Measurements from ENCODE around the gene KIF5C.
A peak's percentile ranks its signal among the peaks of the same experiment; 100 is the strongest.

Gene KIF5C

GRCh38 chr2:148900350-148900837 is 25.4 kb downstream of the KIF5C start:
- FAIRE-seq (no peak), DNase-seq (ENCODE audit: insufficient read length, low spot score) (no peak)
- TF ChIP-seq CTCF (IDR thresholded peaks at IDR 0.05; ENCODE audit: insufficient read depth, missing control alignments): no peak

- no peak for FAIRE-seq
- no peak for TF ChIP-seq CTCF (IDR thresholded peaks at IDR 0.05; ENCODE audit: insufficient read depth, missing control alignments)
- DNase-seq (ENCODE audit: insufficient read length, low spot score): no peak
Measured at GRCh38 chr2:148901142-148901541, 26.1 kb downstream of the KIF5C start.

GRCh38 chr2:148902798-148903197 is 27.8 kb downstream of the KIF5C start:
- no peak for DNase-seq (ENCODE audit: insufficient read length, low spot score)
- TF ChIP-seq CTCF (IDR thresholded peaks at IDR 0.05; ENCODE audit: insufficient read depth, missing control alignments): no peak
- no peak for FAIRE-seq

GRCh38 chr2:148903294-148903693 is 28.3 kb downstream of the KIF5C start:
- DNase-seq (ENCODE audit: insufficient read length, low spot score): no peak
- no peak for FAIRE-seq
- no peak for TF ChIP-seq CTCF (IDR thresholded peaks at IDR 0.05; ENCODE audit: insufficient read depth, missing control alignments)

- DNase-seq (ENCODE audit: insufficient read length, low spot score): no peak
- peak; percentile 41 for FAIRE-seq
- no peak for TF ChIP-seq CTCF (IDR thresholded peaks at IDR 0.05; ENCODE audit: insufficient read depth, missing control alignments)
Measured at GRCh38 chr2:148903979-148904378, 29.0 kb downstream of the KIF5C start.

- FAIRE-seq: no peak
- no peak for TF ChIP-seq CTCF (IDR thresholded peaks at IDR 0.05; ENCODE audit: insufficient read depth, missing control alignments)
Measured at GRCh38 chr2:148906124-148906523, 31.1 kb downstream of the KIF5C start.

GRCh38 chr2:148907085-148907785 is 32.2 kb downstream of the KIF5C start:
- no peak for FAIRE-seq
- DNase-seq (ENCODE audit: insufficient read length, low spot score): no peak
- TF ChIP-seq CTCF (IDR thresholded peaks at IDR 0.05; ENCODE audit: insufficient read depth, missing control alignments): no peak

More at GRCh38 chr2:148906124-148906523, 31.1 kb downstream of the KIF5C start:
- DNase-seq (ENCODE audit: insufficient read length, low spot score): no peak

Measured in D721Med (cell line).